Coronary artery (tissue), 2 donors: ENCODE results near the gene TAX1BP1.

Experiments used
- DNase-seq: peaks from one replicate; pipeline ENCODE4 v3.0.0-alpha.2; 2017; ENCODE audit warnings: low spot score
- H3K27ac ChIP-seq, 2 donors: fragments of 200-600 bp; sonication (generic); one replicate each; pipeline ENCODE4 v1.5.1; 2016 to 2019
- H3K4me3 ChIP-seq: fragments of 200-600 bp; sonication (generic); 2 replicates; pipeline ENCODE4 v1.5.1; 2016; ENCODE audit warnings: mild to moderate bottlenecking, moderate library complexity
- CTCF ChIP-seq: fragments of 200-600 bp; sonication (generic); IDR thresholded peaks from one replicate; pipeline ENCODE4 v1.5.1; 2019; ENCODE audit warnings: antibody characterized with exemption

Gene TAX1BP1

GRCh38 chr7:27840313-27840712, 100.4 kb downstream of the TAX1BP1 start:
- no peak for TF ChIP-seq CTCF

GRCh38 chr7:27840760-27841364, 100.9 kb downstream of the TAX1BP1 start:
- no peak for DNase-seq
- no peak overlapping the region for H3K4me3 ChIP-seq
- no peak overlapping the region for H3K27ac ChIP-seq
- TF ChIP-seq CTCF, result no peak

More at GRCh38 chr7:27840313-27840712, 100.4 kb downstream of the TAX1BP1 start:
- no peak overlapping the region for H3K4me3 ChIP-seq
- DNase-seq, result no peak
- no peak overlapping the region for H3K27ac ChIP-seq

GRCh38 chr7:27842094-27842692, 102.2 kb downstream of the TAX1BP1 start:
- H3K27ac ChIP-seq, result no peak overlapping the region
- no peak for TF ChIP-seq CTCF
- no peak overlapping the region for H3K4me3 ChIP-seq
- no peak for DNase-seq

GRCh38 chr7:27842851-27843250, 102.9 kb downstream of the TAX1BP1 start:
- no peak for DNase-seq
- no peak for TF ChIP-seq CTCF
- no peak overlapping the region for H3K4me3 ChIP-seq
- H3K27ac ChIP-seq, result no peak overlapping the region

- H3K27ac ChIP-seq, result no peak overlapping the region
- H3K4me3 ChIP-seq, result no peak overlapping the region
- TF ChIP-seq CTCF, result no peak
- DNase-seq, result no peak
Observed at GRCh38 chr7:27843584-27844305, 103.8 kb downstream of the TAX1BP1 start.

GRCh38 chr7:27846388-27846787, 106.4 kb downstream of the TAX1BP1 start:
- no peak for TF ChIP-seq CTCF
- Histone ChIP-seq H3K27ac (no peak overlapping the region), H3K4me3 (no peak overlapping the region)
- no peak for DNase-seq
